GM23338 (cell line): ENCODE measurements around the gene CAPZB. TPM values are rescaled to one million over a fixed set of nuclear protein-coding genes. Genes with fewer than 3 reads are reported as not detected.

Experiments
- ATAC-seq: fragments of 200-7000 bp; cut with Tn5 transposase; 3 replicates; pipeline ENCODE4 v1.9.1; 2020
- DNase-seq: peaks from one replicate; pipeline ENCODE4 v3.0.0-alpha.2; 2015; ENCODE audit warnings: low spot score
- H2AFZ ChIP-seq: fragments of 200-600 bp; sonication (generic); 2 replicates; pipeline ENCODE4 v1.8.0; 2016; ENCODE audit warnings: antibody characterized with exemption, mild to moderate bottlenecking, moderate library complexity
- H3F3A ChIP-seq: fragments of 200-600 bp; sonication (generic); replicated peaks from 2 replicates; pipeline ENCODE4 v1.8.0; 2017; ENCODE audit warnings: antibody characterized with exemption, mixed run types, low read depth
- H3K27ac ChIP-seq: fragments of 200-600 bp; sonication (generic); 2 replicates; pipeline ENCODE4 v1.6.1; 2016; ENCODE audit warnings: low read depth
- H3K27me3 ChIP-seq: fragments of 200-600 bp; sonication (generic); 2 replicates; pipeline ENCODE4 v1.8.0; 2016; ENCODE audit warnings: mild to moderate bottlenecking, mixed run types, moderate library complexity; ENCODE audit not compliant: insufficient read depth
- H3K36me3 ChIP-seq: fragments of 200-600 bp; sonication (generic); 2 replicates; pipeline ENCODE4 v1.8.0; 2016; ENCODE audit warnings: mild to moderate bottlenecking; ENCODE audit not compliant: insufficient read depth
- H3K4me1 ChIP-seq: fragments of 200-600 bp; sonication (generic); 2 replicates; pipeline ENCODE4 v1.8.0; 2016; ENCODE audit warnings: mild to moderate bottlenecking, moderate library complexity; ENCODE audit not compliant: insufficient read depth
- H3K4me2 ChIP-seq: fragments of 200-600 bp; sonication (generic); 2 replicates; pipeline ENCODE4 v1.7.1; 2017; ENCODE audit warnings: mixed run types
- H3K4me3 ChIP-seq: fragments of 200-600 bp; sonication (generic); 2 replicates; pipeline ENCODE4 v1.6.1; 2016; ENCODE audit warnings: mixed run types
- H3K79me2 ChIP-seq: fragments of 200-600 bp; sonication (generic); replicated peaks from 2 replicates; pipeline ENCODE4 v1.8.0; 2017; ENCODE audit warnings: mild to moderate bottlenecking; ENCODE audit not compliant: insufficient read depth
- H3K9me2 ChIP-seq: fragments of 200-600 bp; sonication (generic); 2 replicates; pipeline ENCODE4 v1.8.0; 2017; ENCODE audit not compliant: insufficient read depth
- H4K20me1 ChIP-seq: fragments of 200-600 bp; sonication (generic); replicated peaks from 2 replicates; pipeline ENCODE4 v1.8.0; 2017; ENCODE audit warnings: mild to moderate bottlenecking; ENCODE audit not compliant: insufficient read depth
- H3K27ac Mint-ChIP-seq: 2 replicates; pipeline ENCODE4 v1.8.0; 2020; ENCODE audit warnings: inconsistent platforms, mild to moderate bottlenecking, moderate library complexity, mixed read lengths
- H3K27me3 Mint-ChIP-seq: 3 replicates; pipeline ENCODE4 v1.8.0; 2022; ENCODE audit warnings: low read depth, mild to moderate bottlenecking, moderate library complexity, mixed read lengths, inconsistent platforms; ENCODE audit not compliant: insufficient read depth, poor library complexity
- H3K36me3 Mint-ChIP-seq: 3 replicates; pipeline ENCODE4 v1.8.0; 2021; ENCODE audit warnings: low read depth, mild to moderate bottlenecking, inconsistent platforms, moderate library complexity, mixed read lengths
- H3K4me1 Mint-ChIP-seq: 3 replicates; pipeline ENCODE4 v1.8.0; 2020; ENCODE audit warnings: mild to moderate bottlenecking, inconsistent platforms, mixed read lengths
- H3K4me3 Mint-ChIP-seq: 3 replicates; pipeline ENCODE4 v1.8.0; 2021; ENCODE audit warnings: moderate library complexity, mild to moderate bottlenecking, inconsistent platforms, mixed read lengths
- H3K9me3 Mint-ChIP-seq: 3 replicates; pipeline ENCODE4 v1.8.0; 2020; ENCODE audit warnings: moderate library complexity, mild to moderate bottlenecking, inconsistent platforms, mixed read lengths
- EZH2 ChIP-seq: fragments of 200-600 bp; sonication (generic); IDR thresholded peaks from one replicate; pipeline ENCODE4 v1.8.0; 2017; ENCODE audit warnings: antibody characterized with exemption, mild to moderate bottlenecking, low read depth; ENCODE audit not compliant: unreplicated experiment
- EZH2phosphoT487 ChIP-seq: fragments of 200-600 bp; sonication (generic); IDR thresholded peaks from one replicate; pipeline ENCODE4 v1.8.1; 2018; ENCODE audit warnings: antibody characterized with exemption; ENCODE audit not compliant: unreplicated experiment
- JUNB ChIP-seq: IDR thresholded peaks from one replicate; pipeline ENCODE4 v1.6.1; 2016; ENCODE audit warnings: antibody characterized with exemption; ENCODE audit not compliant: unreplicated experiment
- ZNF331 ChIP-seq: fragments of 250-450 bp; sonication (Bioruptor Pico); IDR thresholded peaks from 2 replicates; pipeline ENCODE4 v1.5.0; 2020; ENCODE audit warnings: low read depth, mild to moderate bottlenecking, moderate library complexity
- polyA plus RNA-seq: library from polyadenylated mRNA; unstranded; fragments of >200 nt; fragmentation: Nextera tagmentation; extraction: Ambion mirVana; gene quantifications from 2 replicates; pipeline ENCODE4 v1.2.1, GENCODE V29; 2016
- total RNA-seq: library from RNA; depleted of rRNA; stranded (reverse); fragments of >200 nt; shearing (Covaris generic); gene quantifications from 2 replicates; pipeline ENCODE4 v1.2.3, GENCODE V29; 2014
- TF ChIP-seq, protein P1 (sequence below), 2 experiments: fragments of 200-600 bp in 1 of 2; sonication (generic) in 1 of 2; conservative IDR thresholded peaks; 2 replicates each; pipeline versions ENCODE4 v1.5.1 to v1.6.1; 2016 to 2017; ENCODE audit warnings: antibody characterized with exemption in 2 of 2, low read depth in 2 of 2, mild to moderate bottlenecking in 2 of 2, moderate library complexity in 1 of 2
- TF ChIP-seq, protein P2 (sequence below): IDR thresholded peaks from 2 replicates; pipeline ENCODE4 v1.6.1; 2016; ENCODE audit warnings: antibody characterized with exemption
- TF ChIP-seq, protein P3 (sequence below): fragments of 250-450 bp; sonication (Bioruptor Pico); IDR thresholded peaks from 2 replicates; pipeline ENCODE4 v1.5.0; 2020; ENCODE audit warnings: mild to moderate bottlenecking, moderate library complexity

CAPZB gene
- total and polyA plus RNA-seq, 2 experiments from 2014 or later: 195 to 348 TPM

- peak; percentile 88 for ATAC-seq
- H3K79me2 ChIP-seq: no peaks in the 10 kb centered on the region
- Mint-ChIP-seq H3K36me3 (peaks cover 19% of the 10 kb centered on the region), H3K4me3 (no peak overlapping the region), H3K9me3 (no peaks in the 10 kb centered on the region), H3K27me3 (peaks cover 5% of the 10 kb centered on the region), H3K27ac (peak overlapping the region; percentile 52; the same call in 1 of the 2 replicates), H3K4me1 (peaks cover 16% of the 10 kb centered on the region)
- no peak overlapping the region for H3K27ac ChIP-seq
- H3K36me3 ChIP-seq: no peaks in the 10 kb centered on the region; the same call in 1 of the 2 replicates
- TF ChIP-seq, protein P1, sequence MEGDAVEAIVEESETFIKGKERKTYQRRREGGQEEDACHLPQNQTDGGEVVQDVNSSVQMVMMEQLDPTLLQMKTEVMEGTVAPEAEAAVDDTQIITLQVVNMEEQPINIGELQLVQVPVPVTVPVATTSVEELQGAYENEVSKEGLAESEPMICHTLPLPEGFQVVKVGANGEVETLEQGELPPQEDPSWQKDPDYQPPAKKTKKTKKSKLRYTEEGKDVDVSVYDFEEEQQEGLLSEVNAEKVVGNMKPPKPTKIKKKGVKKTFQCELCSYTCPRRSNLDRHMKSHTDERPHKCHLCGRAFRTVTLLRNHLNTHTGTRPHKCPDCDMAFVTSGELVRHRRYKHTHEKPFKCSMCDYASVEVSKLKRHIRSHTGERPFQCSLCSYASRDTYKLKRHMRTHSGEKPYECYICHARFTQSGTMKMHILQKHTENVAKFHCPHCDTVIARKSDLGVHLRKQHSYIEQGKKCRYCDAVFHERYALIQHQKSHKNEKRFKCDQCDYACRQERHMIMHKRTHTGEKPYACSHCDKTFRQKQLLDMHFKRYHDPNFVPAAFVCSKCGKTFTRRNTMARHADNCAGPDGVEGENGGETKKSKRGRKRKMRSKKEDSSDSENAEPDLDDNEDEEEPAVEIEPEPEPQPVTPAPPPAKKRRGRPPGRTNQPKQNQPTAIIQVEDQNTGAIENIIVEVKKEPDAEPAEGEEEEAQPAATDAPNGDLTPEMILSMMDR (conservative IDR thresholded peaks at IDR 0.05; ENCODE audit: low read depth in 2 of 2): peak; percentile 43 to 66
- TF ChIP-seq EZH2: no peak
- H3K4me1 ChIP-seq: no peaks in the 10 kb centered on the region
- no peak overlapping the region for H3K4me3 ChIP-seq
- no peak overlapping the region for H2AFZ ChIP-seq
- DNase-seq: peak; percentile 86
- no peaks in the 10 kb centered on the region for H3K27me3 ChIP-seq
- no peaks in the 10 kb centered on the region for H3K9me2 ChIP-seq
- no peaks in the 10 kb centered on the region for H4K20me1 ChIP-seq
- no peaks in the 10 kb centered on the region for H3F3A ChIP-seq
- H3K4me2 ChIP-seq: no peak overlapping the region
Measured at GRCh38 chr1:19317126-19317910, 168.0 kb downstream of the CAPZB start.

DNA sequence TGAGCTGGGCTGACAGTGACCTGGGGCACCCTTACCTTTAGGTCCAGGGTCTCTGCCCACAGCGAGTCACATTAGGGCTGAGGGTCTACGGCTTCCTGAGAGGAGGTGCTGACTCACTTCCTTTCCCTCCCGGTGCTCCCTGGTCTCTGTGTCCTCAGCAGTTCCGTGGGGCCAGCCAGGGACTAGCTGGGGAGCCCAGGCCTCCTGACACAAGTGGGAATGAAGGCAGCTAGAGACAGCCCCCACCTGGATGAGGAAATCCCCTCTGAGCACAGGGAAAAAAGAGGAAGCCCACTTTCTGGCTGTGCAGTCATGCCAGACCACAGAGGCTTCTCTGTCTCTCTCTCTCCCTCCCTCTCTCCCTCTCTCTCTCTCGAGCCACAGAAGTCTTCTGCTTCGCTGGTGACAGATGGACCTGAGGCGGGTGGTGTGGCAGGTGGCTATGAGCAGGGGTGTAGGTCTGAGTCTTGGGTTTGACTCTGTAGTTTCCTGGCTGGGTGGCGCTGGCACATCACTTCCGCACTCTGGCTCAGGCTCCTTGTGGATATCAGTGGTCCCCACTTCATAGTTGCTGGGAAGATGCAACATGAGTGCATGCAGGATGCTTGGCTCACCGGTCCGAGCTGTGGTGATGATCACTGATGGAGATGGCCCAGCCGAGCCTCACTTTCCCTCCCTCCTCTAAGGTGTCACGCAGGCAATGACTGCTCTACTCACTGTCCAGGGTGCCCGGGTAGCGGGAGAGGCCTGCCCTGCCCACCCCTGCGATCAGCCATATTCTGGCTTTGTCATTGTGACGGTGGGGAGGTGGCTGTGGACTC is 169.8 kb downstream of the CAPZB start:
- H3K4me3 Mint-ChIP-seq: no peak overlapping the region
- Histone ChIP-seq H3K4me3 (no peak overlapping the region), H3K27me3 (peaks cover 9% of the 10 kb centered on the region), H3K9me2 (no peaks in the 10 kb centered on the region), H3F3A (no peaks in the 10 kb centered on the region), H3K36me3 (no peaks in the 10 kb centered on the region; the same call in 1 of the 2 replicates), H4K20me1 (0 out of 2 replicates have a peak, but pooled peaks cover 3% of the 10 kb centered on the region), H3K4me2 (no peak overlapping the region), H3K4me1 (0 out of 2 replicates have a peak, but pooled peaks cover 8% of the 10 kb centered on the region), H2AFZ (no peak overlapping the region), H3K79me2 (no peaks in the 10 kb centered on the region), H3K27ac (no peak overlapping the region)
- no peaks in the 10 kb centered on the region for H3K9me3 Mint-ChIP-seq
- H3K27me3 Mint-ChIP-seq: peaks cover 5% of the 10 kb centered on the region
- 0 out of 2 replicates have a peak overlapping the region, but pooled peaks have one; percentile 9 for H3K27ac Mint-ChIP-seq
- peaks cover 17% of the 10 kb centered on the region for H3K36me3 Mint-ChIP-seq
- DNase-seq (no peak), ATAC-seq (no peak)
- peaks cover 22% of the 10 kb centered on the region for H3K4me1 Mint-ChIP-seq
- TF ChIP-seq, protein P2, sequence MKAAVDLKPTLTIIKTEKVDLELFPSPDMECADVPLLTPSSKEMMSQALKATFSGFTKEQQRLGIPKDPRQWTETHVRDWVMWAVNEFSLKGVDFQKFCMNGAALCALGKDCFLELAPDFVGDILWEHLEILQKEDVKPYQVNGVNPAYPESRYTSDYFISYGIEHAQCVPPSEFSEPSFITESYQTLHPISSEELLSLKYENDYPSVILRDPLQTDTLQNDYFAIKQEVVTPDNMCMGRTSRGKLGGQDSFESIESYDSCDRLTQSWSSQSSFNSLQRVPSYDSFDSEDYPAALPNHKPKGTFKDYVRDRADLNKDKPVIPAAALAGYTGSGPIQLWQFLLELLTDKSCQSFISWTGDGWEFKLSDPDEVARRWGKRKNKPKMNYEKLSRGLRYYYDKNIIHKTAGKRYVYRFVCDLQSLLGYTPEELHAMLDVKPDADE: no peak
- TF ChIP-seq, protein P3, sequence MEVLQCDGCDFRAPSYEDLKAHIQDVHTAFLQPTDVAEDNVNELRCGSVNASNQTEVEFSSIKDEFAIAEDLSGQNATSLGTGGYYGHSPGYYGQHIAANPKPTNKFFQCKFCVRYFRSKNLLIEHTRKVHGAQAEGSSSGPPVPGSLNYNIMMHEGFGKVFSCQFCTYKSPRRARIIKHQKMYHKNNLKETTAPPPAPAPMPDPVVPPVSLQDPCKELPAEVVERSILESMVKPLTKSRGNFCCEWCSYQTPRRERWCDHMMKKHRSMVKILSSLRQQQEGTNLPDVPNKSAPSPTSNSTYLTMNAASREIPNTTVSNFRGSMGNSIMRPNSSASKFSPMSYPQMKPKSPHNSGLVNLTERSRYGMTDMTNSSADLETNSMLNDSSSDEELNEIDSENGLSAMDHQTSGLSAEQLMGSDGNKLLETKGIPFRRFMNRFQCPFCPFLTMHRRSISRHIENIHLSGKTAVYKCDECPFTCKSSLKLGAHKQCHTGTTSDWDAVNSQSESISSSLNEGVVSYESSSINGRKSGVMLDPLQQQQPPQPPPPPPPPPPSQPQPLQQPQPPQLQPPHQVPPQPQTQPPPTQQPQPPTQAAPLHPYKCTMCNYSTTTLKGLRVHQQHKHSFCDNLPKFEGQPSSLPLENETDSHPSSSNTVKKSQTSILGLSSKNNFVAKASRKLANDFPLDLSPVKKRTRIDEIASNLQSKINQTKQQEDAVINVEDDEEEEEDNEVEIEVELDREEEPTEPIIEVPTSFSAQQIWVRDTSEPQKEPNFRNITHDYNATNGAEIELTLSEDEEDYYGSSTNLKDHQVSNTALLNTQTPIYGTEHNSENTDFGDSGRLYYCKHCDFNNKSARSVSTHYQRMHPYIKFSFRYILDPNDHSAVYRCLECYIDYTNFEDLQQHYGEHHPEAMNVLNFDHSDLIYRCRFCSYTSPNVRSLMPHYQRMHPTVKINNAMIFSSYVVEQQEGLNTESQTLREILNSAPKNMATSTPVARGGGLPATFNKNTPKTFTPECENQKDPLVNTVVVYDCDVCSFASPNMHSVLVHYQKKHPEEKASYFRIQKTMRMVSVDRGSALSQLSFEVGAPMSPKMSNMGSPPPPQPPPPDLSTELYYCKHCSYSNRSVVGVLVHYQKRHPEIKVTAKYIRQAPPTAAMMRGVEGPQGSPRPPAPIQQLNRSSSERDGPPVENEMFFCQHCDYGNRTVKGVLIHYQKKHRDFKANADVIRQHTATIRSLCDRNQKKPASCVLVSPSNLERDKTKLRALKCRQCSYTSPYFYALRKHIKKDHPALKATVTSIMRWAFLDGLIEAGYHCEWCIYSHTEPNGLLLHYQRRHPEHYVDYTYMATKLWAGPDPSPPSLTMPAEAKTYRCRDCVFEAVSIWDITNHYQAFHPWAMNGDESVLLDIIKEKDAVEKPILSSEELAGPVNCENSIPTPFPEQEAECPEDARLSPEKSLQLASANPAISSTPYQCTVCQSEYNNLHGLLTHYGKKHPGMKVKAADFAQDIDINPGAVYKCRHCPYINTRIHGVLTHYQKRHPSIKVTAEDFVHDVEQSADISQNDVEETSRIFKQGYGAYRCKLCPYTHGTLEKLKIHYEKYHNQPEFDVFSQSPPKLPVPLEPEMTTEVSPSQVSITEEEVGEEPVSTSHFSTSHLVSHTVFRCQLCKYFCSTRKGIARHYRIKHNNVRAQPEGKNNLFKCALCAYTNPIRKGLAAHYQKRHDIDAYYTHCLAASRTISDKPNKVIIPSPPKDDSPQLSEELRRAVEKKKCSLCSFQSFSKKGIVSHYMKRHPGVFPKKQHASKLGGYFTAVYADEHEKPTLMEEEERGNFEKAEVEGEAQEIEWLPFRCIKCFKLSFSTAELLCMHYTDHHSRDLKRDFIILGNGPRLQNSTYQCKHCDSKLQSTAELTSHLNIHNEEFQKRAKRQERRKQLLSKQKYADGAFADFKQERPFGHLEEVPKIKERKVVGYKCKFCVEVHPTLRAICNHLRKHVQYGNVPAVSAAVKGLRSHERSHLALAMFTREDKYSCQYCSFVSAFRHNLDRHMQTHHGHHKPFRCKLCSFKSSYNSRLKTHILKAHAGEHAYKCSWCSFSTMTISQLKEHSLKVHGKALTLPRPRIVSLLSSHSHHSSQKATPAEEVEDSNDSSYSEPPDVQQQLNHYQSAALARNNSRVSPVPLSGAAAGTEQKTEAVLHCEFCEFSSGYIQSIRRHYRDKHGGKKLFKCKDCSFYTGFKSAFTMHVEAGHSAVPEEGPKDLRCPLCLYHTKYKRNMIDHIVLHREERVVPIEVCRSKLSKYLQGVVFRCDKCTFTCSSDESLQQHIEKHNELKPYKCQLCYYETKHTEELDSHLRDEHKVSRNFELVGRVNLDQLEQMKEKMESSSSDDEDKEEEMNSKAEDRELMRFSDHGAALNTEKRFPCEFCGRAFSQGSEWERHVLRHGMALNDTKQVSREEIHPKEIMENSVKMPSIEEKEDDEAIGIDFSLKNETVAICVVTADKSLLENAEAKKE (CRISPR knock-in tag): no peak
- no peak for TF ChIP-seq EZH2
- TF ChIP-seq JUNB: no peak
- TF ChIP-seq EZH2phosphoT487: no peak
- no peak for TF ChIP-seq ZNF331 (CRISPR knock-in tag)
